Fibroblast of villous mesenchyme (primary cell): Measurements from ENCODE around the gene TBCCD1. TPM values are rescaled to one million over a fixed set of nuclear protein-coding genes. Genes with fewer than 3 reads are reported as not detected.

ENCODE experiments used
- DNase-seq: peaks from one replicate; pipeline ENCODE4 v3.0.0-alpha.2; 2010; ENCODE audit warnings: low read depth
- H3K4me3 ChIP-seq: 2 replicates; pipeline ENCODE4 v1.5.1; 2011; ENCODE audit warnings: low read depth, mild to moderate bottlenecking, low read length
- CTCF ChIP-seq: IDR thresholded peaks from 2 replicates; pipeline ENCODE4 v1.5.1; 2012; ENCODE audit warnings: low read depth, mild to moderate bottlenecking, low read length; ENCODE audit not compliant: insufficient read depth
- total RNA-seq: library from RNA; depleted of rRNA; stranded (reverse); fragments of >200 nt; gene quantifications from 2 replicates; pipeline ENCODE4 v1.2.3, GENCODE V29; 2012

The TBCCD1 gene
- total RNA-seq, 1 donor: 25.9 TPM

- DNase-seq: no peak
- H3K4me3 ChIP-seq: no peak overlapping the region
- peak; percentile 50 for TF ChIP-seq CTCF
Measured at GRCh38 chr3:186514296-186515002, 52.7 kb downstream of the TBCCD1 start.

- no peak for DNase-seq
- TF ChIP-seq CTCF: no peak
- H3K4me3 ChIP-seq: no peak overlapping the region
Measured at GRCh38 chr3:186513386-186513785, 53.8 kb downstream of the TBCCD1 start.

- no peak for DNase-seq
- TF ChIP-seq CTCF: no peak
- H3K4me3 ChIP-seq: no peak overlapping the region
Measured at GRCh38 chr3:186512570-186513302, 54.4 kb downstream of the TBCCD1 start.

GRCh38 chr3:186511702-186512101 is 55.4 kb downstream of the TBCCD1 start:
- H3K4me3 ChIP-seq: no peak overlapping the region
- no peak for DNase-seq

GRCh38 chr3:186511245-186511644 is 55.9 kb downstream of the TBCCD1 start:
- DNase-seq: no peak
- no peak for TF ChIP-seq CTCF
- H3K4me3 ChIP-seq: no peak overlapping the region

More at GRCh38 chr3:186511702-186512101, 55.4 kb downstream of the TBCCD1 start:
- no peak for TF ChIP-seq CTCF

- no peak overlapping the region for H3K4me3 ChIP-seq
- no peak for TF ChIP-seq CTCF
- no peak for DNase-seq
Measured at GRCh38 chr3:186510374-186511079, 56.6 kb downstream of the TBCCD1 start.
